Endothelial cell of umbilical vein (primary cell): ENCODE data around the gene MEX3D. TPM values are rescaled to one million over a fixed set of nuclear protein-coding genes. Genes with fewer than 3 reads are reported as not detected.

Experiments used
- BruUV-seq: library from RNA; stranded (reverse); fragments of 400-500 nt; replicated peaks from 2 replicates; lab custom pipeline; 2021; lab: Mats Ljungman, UMichigan
- CTCF ChIA-PET: fragments of 300-600, 350-600 bp; sonication (Branson Sonifier 250); formaldehyde crosslinking; loops from one replicate; lab custom pipeline; 2021; ENCODE audit warnings: antibody characterized with exemption, inconsistent platforms; lab: Charles Lee
- POLR2A ChIA-PET: fragments of 300-600, 350-600 bp; sonication (Branson Sonifier 250); formaldehyde crosslinking; loops from one replicate; lab custom pipeline; 2021; ENCODE audit warnings: antibody characterized with exemption, inconsistent platforms; lab: Charles Lee
- DNase-seq: peaks from one replicate; pipeline ENCODE4 v3.0.0-alpha.2; 2011; ENCODE audit warnings: low read depth, low spot score
- FAIRE-seq: peaks from 2 replicates; lab custom pipeline; 2011; peaks lifted over from hg19 to GRCh38; lab: Jason Lieb, UNC
- H2AFZ ChIP-seq: 2 replicates; pipeline ENCODE4 v1.6.0; 2012; ENCODE audit warnings: low read depth, low read length, control low read depth, inconsistent platforms
- H3K27ac ChIP-seq: 2 replicates; pipeline ENCODE4 v1.5.1; 2011; ENCODE audit warnings: low read depth, mild to moderate bottlenecking, control low read depth, low read length, moderate library complexity; ENCODE audit not compliant: insufficient read depth
- H3K27me3 ChIP-seq, 2 experiments: 2 replicates each; pipeline versions ENCODE4 v1.6.0 to v1.6.1; 2011; ENCODE audit warnings: low read length in 2 of 2, mixed read lengths in 1 of 2; ENCODE audit not compliant: control insufficient read depth in 2 of 2, insufficient read depth in 2 of 2
- H3K36me3 ChIP-seq, 2 experiments: 2 replicates in 1 of 2; 3 replicates in 1 of 2; pipeline ENCODE4 v1.5.1; 2011; ENCODE audit warnings: low read length in 2 of 2, mild to moderate bottlenecking in 1 of 2, moderate library complexity in 1 of 2; ENCODE audit not compliant: control insufficient read depth in 2 of 2, insufficient read depth in 2 of 2; ENCODE audit errors: extremely low read depth in 1 of 2
- H3K4me1 ChIP-seq: 3 replicates; pipeline ENCODE4 v1.5.1; 2011; ENCODE audit warnings: mild to moderate bottlenecking, low read length; ENCODE audit not compliant: control insufficient read depth, insufficient read depth; ENCODE audit errors: extremely low read depth
- H3K4me2 ChIP-seq: 2 replicates; pipeline ENCODE4 v1.6.1; 2011; ENCODE audit warnings: low read length, control low read depth, mixed read lengths; ENCODE audit not compliant: insufficient read depth
- H3K4me3 ChIP-seq, 3 experiments: fragments of 200-600 bp in 1 of 3; sonication (generic), shearing (Covaris generic) in 1 of 3; replicated peaks in 1 of 3; 2 replicates each; pipeline ENCODE4 v1.5.1; 2011 to 2016; ENCODE audit warnings: control low read depth in 3 of 3, low read length in 3 of 3, mild to moderate bottlenecking in 2 of 3, inconsistent platforms in 1 of 3, low read depth in 1 of 3, moderate library complexity in 1 of 3; ENCODE audit not compliant: insufficient read depth in 1 of 3
- H3K79me2 ChIP-seq: 2 replicates; pipeline ENCODE4 v1.6.0; 2012; ENCODE audit warnings: low read length, inconsistent platforms; ENCODE audit not compliant: control insufficient read depth, insufficient read depth
- H3K9ac ChIP-seq: replicated peaks from 2 replicates; pipeline ENCODE3; 2011; ENCODE audit warnings: low read length, control low read depth; ENCODE audit not compliant: insufficient read depth; ENCODE audit errors: extremely low read depth
- H3K9me1 ChIP-seq: replicated peaks from 3 replicates; pipeline ENCODE4 v1.6.0; 2011; ENCODE audit warnings: mild to moderate bottlenecking, low read length; ENCODE audit not compliant: control insufficient read depth, insufficient read depth; ENCODE audit errors: extremely low read depth
- H3K9me3 ChIP-seq: replicated peaks from 2 replicates; pipeline ENCODE4 v1.5.1; 2012; ENCODE audit warnings: low read length, inconsistent platforms; ENCODE audit not compliant: control insufficient read depth, insufficient read depth
- H4K20me1 ChIP-seq: replicated peaks from 2 replicates; pipeline ENCODE3; 2011; ENCODE audit warnings: mild to moderate bottlenecking, low read length; ENCODE audit not compliant: control insufficient read depth, insufficient read depth; ENCODE audit errors: extremely low read depth
- CTCF ChIP-seq, 2 donors: IDR thresholded peaks; 1 replicate in 1 of 2; 2 replicates in 1 of 2; pipeline ENCODE4 v1.5.1; 2011; ENCODE audit warnings: low read length in 2 of 2, mild to moderate bottlenecking in 2 of 2, moderate library complexity in 2 of 2, control low read depth in 1 of 2, inconsistent platforms in 1 of 2, low read depth in 1 of 2; ENCODE audit not compliant: insufficient read depth in 1 of 2; ENCODE audit errors: extremely low read depth in 1 of 2
- EZH2 ChIP-seq: IDR thresholded peaks from 2 replicates; pipeline ENCODE4 v1.6.1; 2012; ENCODE audit warnings: borderline replicate concordance, low read depth, mild to moderate bottlenecking, moderate library complexity, low read length, inconsistent platforms; ENCODE audit not compliant: severe bottlenecking
- FOS ChIP-seq: IDR thresholded peaks from 2 replicates; pipeline ENCODE4 v1.6.1; 2011; ENCODE audit warnings: mild to moderate bottlenecking, low read length, moderate library complexity, borderline replicate concordance; ENCODE audit not compliant: insufficient read depth
- GATA2 ChIP-seq: IDR thresholded peaks from 2 replicates; pipeline ENCODE4 v1.7.0; 2011; ENCODE audit warnings: low read depth, mild to moderate bottlenecking, moderate library complexity, mixed read lengths, low read length; ENCODE audit not compliant: insufficient read length, insufficient read depth
- MYC ChIP-seq: IDR thresholded peaks from one replicate; pipeline ENCODE4 v1.6.1; 2011; ENCODE audit warnings: mild to moderate bottlenecking, low read depth, low read length
- POLR2A ChIP-seq: IDR thresholded peaks from 2 replicates; pipeline ENCODE4 v1.6.1; 2012; ENCODE audit warnings: low read depth, mild to moderate bottlenecking, control low read depth, low read length
- POLR2AphosphoS5 ChIP-seq: IDR thresholded peaks from 2 replicates; pipeline ENCODE4 v1.6.1; 2012; ENCODE audit warnings: low read depth, mild to moderate bottlenecking, control low read depth, low read length, moderate library complexity; ENCODE audit not compliant: insufficient read depth
- dilution Hi-C: fragments of 300-500 bp; cut with MboI; formaldehyde crosslinking; loops from one replicate; pipeline ENCODE4 v1.15.0; 2019; ENCODE audit warnings: low sequenced_read_pairs; ENCODE audit not compliant: extremely low pct_ligation_motif_present
- intact Hi-C: fragments of 100-400 bp; cut with micrococcal nuclease; formaldehyde crosslinking; loops from one replicate; pipeline ENCODE4 v1.10.0; 2022
- polyA plus RNA-seq, 4 experiments: library from polyadenylated mRNA; depleted of rRNA in 3 of 4; stranded (reverse) in 3 of 4; unstranded in 1 of 4; fragments of >200 nt; gene quantifications; 2 replicates each; pipeline versions ENCODE4 v1.2.1 to v1.2.3, GENCODE V29; 2011 to 2012; ENCODE audit warnings: missing spikeins in 1 of 4
- total RNA-seq: library from RNA; stranded (reverse); gene quantifications from 2 replicates; pipeline ENCODE4 v1.2.3, GENCODE V29; 2021
- TF ChIP-seq, protein P1 (sequence below): IDR thresholded peaks from 2 replicates; pipeline ENCODE4 v1.6.1; 2011; ENCODE audit not compliant: insufficient read depth, insufficient read length

Gene MEX3D
- total and polyA plus RNA-seq, 2 donors (not counting 3 experiments of a cell fraction or from before 2014, with no cell fraction given), result 30.0 to 96.7 TPM

GRCh38 chr19:1527650-1528309 lies 40.3 kb downstream of the MEX3D start:
- ChIA-PET POLR2A (interaction anchor here (0.6 kb wide), 1 partner anchor 347 kb away, joined by 7 read pairs; no protein-coding TSS in a partner anchor), CTCF (interaction anchor here (1.4 kb wide), 1 partner anchor 18 kb away, joined by 6 read pairs; no protein-coding TSS in a partner anchor)
- DNase-seq, result no peak
- BruUV-seq, result no TSS peak
- dilution Hi-C loops (no loop called here), intact Hi-C loops (no loop called here)
- peaks cover 9 to 12% of the 10 kb centered on the region in 2 experiments for H3K27me3 ChIP-seq
- H3K9me1 ChIP-seq, result no peaks in the 10 kb centered on the region
- FAIRE-seq, result no peak
- TF ChIP-seq MYC (no peak), GATA2 (no peak), FOS (no peak), POLR2AphosphoS5 (no peak), EZH2 (no peak), POLR2A (no peak), CTCF (IDR thresholded peaks at IDR 0.05; ENCODE audit: extremely low read depth in 1 of 2, insufficient read depth in 1 of 2, low read depth in 1 of 2, low read length in 2 of 2) (no peak)
- TF ChIP-seq, protein P1, sequence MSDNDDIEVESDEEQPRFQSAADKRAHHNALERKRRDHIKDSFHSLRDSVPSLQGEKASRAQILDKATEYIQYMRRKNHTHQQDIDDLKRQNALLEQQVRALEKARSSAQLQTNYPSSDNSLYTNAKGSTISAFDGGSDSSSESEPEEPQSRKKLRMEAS, result no peak
- H3K79me2 ChIP-seq, result no peaks in the 10 kb centered on the region
- no peaks in the 10 kb centered on the region for H3K4me1 ChIP-seq
- no peak overlapping the region for H3K4me3 ChIP-seq
- no peaks in the 10 kb centered on the region for H3K36me3 ChIP-seq
- H3K9ac ChIP-seq, result no peak overlapping the region
- H4K20me1 ChIP-seq, result no peaks in the 10 kb centered on the region
- no peaks in the 10 kb centered on the region for H3K9me3 ChIP-seq
- H2AFZ ChIP-seq, result no peak overlapping the region
- no peak overlapping the region for H3K27ac ChIP-seq
- no peak overlapping the region for H3K4me2 ChIP-seq
